Fibroblast of the aortic adventitia (primary cell): ENCODE data around the gene TMPRSS6. TPM values are rescaled to one million over a fixed set of nuclear protein-coding genes. Genes with fewer than 3 reads are reported as not detected.

Experiments
- DNase-seq: peaks from one replicate; pipeline ENCODE4 v3.0.0-alpha.2; 2010; ENCODE audit warnings: low read depth
- H3K4me3 ChIP-seq: 2 replicates; pipeline ENCODE4 v1.5.1; 2011; ENCODE audit warnings: low read depth, mild to moderate bottlenecking, control low read depth, low read length, moderate library complexity
- total RNA-seq: library from RNA; depleted of rRNA; stranded (reverse); fragments of >200 nt; gene quantifications from 2 replicates; pipeline ENCODE4 v1.2.3, GENCODE V29; 2012; ENCODE audit warnings: low replicate concordance
- TF ChIP-seq, protein P1 (sequence below): IDR thresholded peaks from 2 replicates; pipeline ENCODE4 v1.5.1; 2011; ENCODE audit warnings: mild to moderate bottlenecking, low read length, control low read depth, inconsistent platforms; ENCODE audit not compliant: insufficient read depth

The TMPRSS6 gene
- total RNA-seq, 1 donor, result not detected

DNA sequence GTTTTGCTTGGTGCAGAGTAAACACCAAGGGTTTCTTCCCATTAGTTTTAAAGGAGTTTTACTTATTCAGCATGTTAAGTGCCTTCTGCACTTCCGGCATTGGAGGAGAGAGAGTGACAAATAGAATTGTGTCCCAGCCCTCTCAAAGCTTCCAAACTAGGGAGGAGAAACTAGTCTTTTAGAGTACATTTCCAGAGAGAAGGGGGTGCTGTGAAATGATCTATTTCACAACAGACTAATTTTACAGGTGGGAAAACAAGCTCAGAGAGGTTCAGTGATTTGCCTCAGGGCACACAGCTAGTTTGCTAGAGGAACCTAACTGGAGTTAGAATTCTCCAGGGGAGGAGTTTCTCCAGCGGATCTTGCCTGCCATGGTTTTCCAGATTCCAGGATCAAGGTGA lies 77.4 kb downstream of the TMPRSS6 start:
- H3K4me3 ChIP-seq, result no peak overlapping the region
- DNase-seq, result no peak
- TF ChIP-seq, protein P1, sequence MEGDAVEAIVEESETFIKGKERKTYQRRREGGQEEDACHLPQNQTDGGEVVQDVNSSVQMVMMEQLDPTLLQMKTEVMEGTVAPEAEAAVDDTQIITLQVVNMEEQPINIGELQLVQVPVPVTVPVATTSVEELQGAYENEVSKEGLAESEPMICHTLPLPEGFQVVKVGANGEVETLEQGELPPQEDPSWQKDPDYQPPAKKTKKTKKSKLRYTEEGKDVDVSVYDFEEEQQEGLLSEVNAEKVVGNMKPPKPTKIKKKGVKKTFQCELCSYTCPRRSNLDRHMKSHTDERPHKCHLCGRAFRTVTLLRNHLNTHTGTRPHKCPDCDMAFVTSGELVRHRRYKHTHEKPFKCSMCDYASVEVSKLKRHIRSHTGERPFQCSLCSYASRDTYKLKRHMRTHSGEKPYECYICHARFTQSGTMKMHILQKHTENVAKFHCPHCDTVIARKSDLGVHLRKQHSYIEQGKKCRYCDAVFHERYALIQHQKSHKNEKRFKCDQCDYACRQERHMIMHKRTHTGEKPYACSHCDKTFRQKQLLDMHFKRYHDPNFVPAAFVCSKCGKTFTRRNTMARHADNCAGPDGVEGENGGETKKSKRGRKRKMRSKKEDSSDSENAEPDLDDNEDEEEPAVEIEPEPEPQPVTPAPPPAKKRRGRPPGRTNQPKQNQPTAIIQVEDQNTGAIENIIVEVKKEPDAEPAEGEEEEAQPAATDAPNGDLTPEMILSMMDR, result no peak

DNA sequence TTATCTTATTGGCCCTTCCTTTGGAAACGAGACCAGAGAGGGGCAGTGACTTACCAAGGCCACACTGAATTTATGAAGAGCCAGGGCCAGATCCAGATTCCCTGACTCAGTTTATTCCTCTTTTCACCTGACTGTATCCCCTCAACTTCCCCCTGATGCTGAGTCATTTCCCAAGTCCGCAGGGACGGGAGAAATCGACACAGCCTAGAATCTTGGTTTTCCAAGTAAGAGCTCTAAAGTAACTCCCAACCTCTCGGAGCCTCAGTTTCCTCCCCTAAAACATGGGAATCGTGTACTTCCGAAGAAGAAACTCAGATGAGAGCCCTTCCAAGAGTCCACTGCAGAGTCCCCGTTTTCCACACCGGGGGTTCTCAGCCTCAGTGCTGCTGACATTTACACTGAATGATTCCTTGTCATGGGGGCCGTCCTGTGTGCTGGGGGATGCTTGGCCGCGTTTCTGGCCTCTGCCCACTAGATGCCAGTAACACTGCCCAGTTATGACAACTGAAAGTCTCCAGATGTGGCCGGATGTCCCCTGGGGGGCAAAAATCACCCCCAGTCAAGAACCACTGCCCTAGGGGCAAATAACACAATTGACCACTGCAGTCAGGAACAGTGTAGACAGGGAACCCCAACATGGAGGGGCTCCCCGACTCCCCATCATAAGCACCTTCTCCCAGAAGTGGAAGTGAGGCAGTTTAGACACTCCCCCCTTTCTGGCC lies 78.8 kb downstream of the TMPRSS6 start:
- DNase-seq, result no peak
- TF ChIP-seq, protein P1, result no peak
- no peak overlapping the region for H3K4me3 ChIP-seq

DNA sequence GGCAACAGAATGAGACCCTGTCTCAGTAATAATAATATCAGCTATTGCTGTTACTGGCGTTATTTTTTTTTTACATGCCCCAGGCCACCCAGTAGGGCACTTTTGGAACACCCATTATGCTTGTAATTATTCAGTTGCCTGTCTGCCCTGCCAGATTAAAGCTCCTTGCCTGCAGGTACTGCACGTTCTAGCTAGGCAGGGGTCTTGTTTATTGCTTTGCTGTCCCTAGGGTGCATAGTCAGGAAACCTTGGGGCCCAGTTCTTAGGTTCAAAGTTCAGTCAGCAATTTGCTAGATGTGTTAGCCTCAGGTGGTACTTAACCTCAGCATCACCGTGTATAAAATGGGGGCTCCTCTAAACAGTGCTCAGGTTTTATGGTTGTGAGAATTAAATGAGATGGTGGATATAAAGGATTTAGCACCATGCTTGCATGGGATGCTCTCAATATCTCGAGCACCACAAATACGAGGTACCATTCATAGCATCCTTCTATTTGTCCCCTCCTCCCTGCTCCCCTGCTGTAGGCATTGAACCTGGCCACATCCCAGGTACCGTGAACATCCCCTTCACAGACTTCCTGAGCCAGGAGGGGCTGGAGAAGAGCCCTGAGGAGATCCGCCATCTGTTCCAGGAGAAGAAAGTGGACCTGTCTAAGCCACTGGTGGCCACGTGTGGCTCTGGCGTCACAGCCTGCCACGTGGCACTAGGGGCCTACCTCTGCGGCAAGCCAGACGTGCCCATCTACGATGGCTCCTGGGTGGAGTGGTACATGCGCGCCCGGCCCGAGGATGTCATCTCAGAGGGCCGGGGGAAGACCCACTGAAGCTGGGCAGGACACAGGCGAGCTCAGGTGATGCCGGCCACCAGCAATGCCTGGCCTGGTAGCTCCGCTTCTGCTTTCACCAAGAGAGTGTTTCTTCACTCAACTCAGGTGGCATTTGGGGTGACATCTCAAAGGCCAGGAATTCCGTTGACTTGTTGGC lies 80.5 kb downstream of the TMPRSS6 start:
- H3K4me3 ChIP-seq, result no peak overlapping the region
- DNase-seq, result no peak
- TF ChIP-seq, protein P1, result no peak

- no peak for DNase-seq
- no peak overlapping the region for H3K4me3 ChIP-seq
- TF ChIP-seq, protein P1, result no peak
These were observed 82.0 kb downstream of the TMPRSS6 start for GRCh38 chr22:37027556-37027955.

DNA sequence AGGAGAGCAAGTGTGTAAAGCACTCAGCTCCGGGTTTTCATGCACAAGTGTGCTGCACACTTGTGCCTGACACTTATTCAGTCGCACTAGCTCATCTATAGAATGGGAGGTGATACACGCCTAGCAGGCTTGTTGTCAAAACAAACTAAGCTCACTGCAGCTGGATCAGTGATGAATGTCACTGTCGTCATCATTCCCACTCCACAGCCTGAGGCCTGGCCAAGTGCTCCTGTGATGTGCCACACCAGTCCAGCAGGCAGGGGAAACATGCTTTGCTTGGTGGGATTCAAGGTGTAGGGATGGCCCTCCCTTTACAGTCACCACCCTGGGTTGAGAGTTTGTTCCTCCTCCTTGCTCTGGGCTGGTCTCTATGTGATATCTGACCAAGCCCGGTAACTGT lies 83.2 kb downstream of the TMPRSS6 start:
- TF ChIP-seq, protein P1, result no peak
- no peak overlapping the region for H3K4me3 ChIP-seq
- no peak for DNase-seq

DNA sequence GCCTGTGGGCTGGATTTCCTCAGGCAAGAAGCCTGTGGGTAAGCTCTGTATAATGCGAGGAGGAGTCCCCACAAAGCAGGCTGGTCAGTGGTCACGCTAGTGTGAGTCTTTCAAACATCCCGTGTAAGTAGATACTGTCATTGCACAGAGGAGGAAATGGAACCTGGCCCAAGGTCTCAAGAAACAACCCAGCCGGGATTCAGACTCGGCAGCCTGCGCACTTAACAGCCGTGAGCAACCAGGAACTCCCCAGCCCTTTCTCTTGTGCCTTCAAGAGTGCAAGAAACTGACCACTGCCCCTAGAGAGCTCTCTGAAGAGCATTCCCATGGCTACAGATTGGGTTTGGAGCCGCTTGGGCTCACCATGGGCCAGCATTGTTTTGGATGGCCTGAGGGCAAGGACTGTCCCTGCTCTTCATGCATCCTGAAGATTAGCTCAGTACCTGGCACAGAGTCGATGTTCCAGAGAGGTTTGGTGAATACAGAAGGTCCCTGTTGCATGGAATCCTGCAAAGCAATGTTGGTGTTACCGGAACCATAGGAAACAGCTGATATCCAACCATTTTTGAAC lies 83.9 kb downstream of the TMPRSS6 start:
- TF ChIP-seq, protein P1, result no peak
- H3K4me3 ChIP-seq, result no peak overlapping the region
- DNase-seq, result no peak
